Measurements from ENCODE around the gene GABRG3. TPM values are rescaled to one million over a fixed set of nuclear protein-coding genes. Genes with fewer than 3 reads are reported as not detected.

GABRG3 gene
- total RNA-seq, 2 experiments from 2014 or later = not detected

- no peaks in the 10 kb centered on the region for H3K4me1 Mint-ChIP-seq (ENCODE audit: low read depth)
- ATAC-seq (ENCODE audit: poor library complexity) = no peak
- H3K27me3 ChIP-seq (ENCODE audit: control insufficient read depth in 1 of 2, insufficient read depth in 2 of 2, low read length in 2 of 2) = no peaks in the 10 kb centered on the region
- no peaks in the 10 kb centered on the region for H3K4me1 ChIP-seq (ENCODE audit: insufficient read depth, low read length)
- no peak overlapping the region for H3K27ac ChIP-seq (ENCODE audit: low read depth in 1 of 2, low read length in 2 of 2)
- no peaks in the 10 kb centered on the region for H3K36me3 Mint-ChIP-seq (ENCODE audit: low read depth)
- CTCF ChIA-PET = no interaction called here
- intact Hi-C loops (cut with DNase I, micrococcal nuclease) = no loop called here
- H3K9me3 Mint-ChIP-seq = peaks cover 17% of the 10 kb centered on the region
- H3K4me3 Mint-ChIP-seq = no peak overlapping the region
- no peak overlapping the region for H3K4me3 ChIP-seq (ENCODE audit: low read length)
- DNase-seq = no peak
- no peak overlapping the region for H3K27ac Mint-ChIP-seq
- no peak for TF ChIP-seq CTCF (IDR thresholded peaks at IDR 0.05)
- POLR2A ChIA-PET = no interaction called here
- H3K27me3 Mint-ChIP-seq = no peaks in the 10 kb centered on the region
- peaks cover 21 to 45% of the 10 kb centered on the region in 2 experiments for H3K9me3 ChIP-seq (ENCODE audit: control insufficient read depth in 1 of 2, insufficient read depth in 1 of 2, low read length in 2 of 2)
- H3K36me3 ChIP-seq (ENCODE audit: insufficient read depth, low read length) = no peaks in the 10 kb centered on the region
Observed at GRCh38 chr15:27065151-27065550, 94.2 kb downstream of the GABRG3 start.

DNA sequence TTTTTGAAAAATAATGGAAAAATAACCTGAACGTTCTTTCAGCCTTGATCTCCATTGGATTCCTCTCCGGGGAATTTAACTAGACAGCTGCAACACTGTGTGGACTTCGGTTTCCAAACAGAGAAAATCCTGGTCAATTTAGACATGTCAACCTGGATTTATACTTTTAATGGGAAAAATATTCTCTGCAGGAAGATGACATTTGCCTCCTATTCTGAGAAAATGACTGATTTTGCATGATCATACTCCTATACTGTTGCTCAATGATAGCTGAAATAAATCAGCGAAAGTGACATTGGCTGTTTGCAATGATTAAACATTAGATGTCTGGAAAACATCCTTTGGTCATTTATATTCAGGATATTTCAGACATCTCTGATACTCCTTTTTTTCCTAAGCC lies 94.8 kb downstream of the GABRG3 start:
- Mint-ChIP-seq H3K27ac (no peak overlapping the region), H3K4me3 (no peak overlapping the region), H3K27me3 (no peaks in the 10 kb centered on the region), H3K9me3 (peaks cover 17% of the 10 kb centered on the region), H3K4me1 (ENCODE audit: low read depth) (no peaks in the 10 kb centered on the region), H3K36me3 (ENCODE audit: low read depth) (no peaks in the 10 kb centered on the region)
- TF ChIP-seq CTCF (IDR thresholded peaks at IDR 0.05) = no peak
- no peaks in the 10 kb centered on the region for H3K27me3 ChIP-seq (ENCODE audit: control insufficient read depth in 1 of 2, insufficient read depth in 2 of 2, low read length in 2 of 2)
- peaks cover 21 to 45% of the 10 kb centered on the region in 2 experiments for H3K9me3 ChIP-seq (ENCODE audit: control insufficient read depth in 1 of 2, insufficient read depth in 1 of 2, low read length in 2 of 2)
- no peak overlapping the region for H3K4me3 ChIP-seq (ENCODE audit: low read length)
- no peak for ATAC-seq (ENCODE audit: poor library complexity)
- no peak for DNase-seq
- intact Hi-C loops (cut with DNase I, micrococcal nuclease) = no loop called here
- no peaks in the 10 kb centered on the region for H3K36me3 ChIP-seq (ENCODE audit: insufficient read depth, low read length)
- H3K27ac ChIP-seq (ENCODE audit: low read depth in 1 of 2, low read length in 2 of 2) = no peak overlapping the region
- ChIA-PET CTCF (no interaction called here), POLR2A (no interaction called here)
- H3K4me1 ChIP-seq (ENCODE audit: insufficient read depth, low read length) = no peaks in the 10 kb centered on the region

DNA sequence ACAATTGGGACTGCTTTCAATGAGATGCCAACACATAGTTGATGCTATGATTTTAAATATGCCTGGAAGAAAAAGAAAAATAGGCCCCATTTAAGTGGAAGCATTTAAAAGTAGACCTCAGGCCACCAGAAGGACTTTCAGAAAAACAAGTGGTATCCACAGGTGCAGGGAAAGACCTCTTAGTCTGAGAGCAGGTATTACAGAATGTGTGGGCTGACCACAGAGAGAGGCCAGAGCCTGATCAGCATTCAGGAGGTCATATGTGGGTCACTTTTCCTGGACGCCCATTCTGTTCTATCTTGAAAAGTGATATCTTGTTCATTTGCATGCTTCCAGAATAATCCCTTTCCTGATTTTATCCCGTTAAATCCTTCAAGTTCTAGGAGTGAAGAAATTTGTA lies 95.5 kb downstream of the GABRG3 start:
- H3K36me3 Mint-ChIP-seq (ENCODE audit: low read depth) = no peaks in the 10 kb centered on the region

More for the DNA sequence above, 95.5 kb downstream of the GABRG3 start:
- TF ChIP-seq CTCF (IDR thresholded peaks at IDR 0.05) = no peak
- no peak overlapping the region for H3K4me3 ChIP-seq (ENCODE audit: low read length)
- H3K27ac ChIP-seq (ENCODE audit: low read depth in 1 of 2, low read length in 2 of 2) = no peak overlapping the region
- DNase-seq = no peak
- no peaks in the 10 kb centered on the region for H3K36me3 ChIP-seq (ENCODE audit: insufficient read depth, low read length)
- Mint-ChIP-seq H3K4me3 (no peak overlapping the region), H3K27me3 (no peaks in the 10 kb centered on the region), H3K4me1 (ENCODE audit: low read depth) (no peaks in the 10 kb centered on the region), H3K27ac (no peak overlapping the region), H3K9me3 (peaks cover 17% of the 10 kb centered on the region)
- POLR2A ChIA-PET = no interaction called here
- peaks cover 21 to 48% of the 10 kb centered on the region in 2 experiments for H3K9me3 ChIP-seq (ENCODE audit: control insufficient read depth in 1 of 2, insufficient read depth in 1 of 2, low read length in 2 of 2)
- H3K27me3 ChIP-seq (ENCODE audit: control insufficient read depth in 1 of 2, insufficient read depth in 2 of 2, low read length in 2 of 2) = no peaks in the 10 kb centered on the region
- CTCF ChIA-PET = no interaction called here
- no peak for ATAC-seq (ENCODE audit: poor library complexity)
- intact Hi-C loops (cut with DNase I, micrococcal nuclease) = no loop called here
- no peaks in the 10 kb centered on the region for H3K4me1 ChIP-seq (ENCODE audit: insufficient read depth, low read length)

Data from CD4-positive, alpha-beta T cell (primary cell).